ENCODE data around the gene PNKD. TPM values are rescaled to one million over a fixed set of nuclear protein-coding genes. Genes with fewer than 3 reads are reported as not detected.

The PNKD gene
- total RNA-seq, 1 donor from 2014 or later: 45.0 TPM

- H3K4me1 Mint-ChIP-seq (ENCODE audit: unreplicated experiment): peaks cover 31% of the 10 kb centered on the region
These were observed 23.6 kb downstream of the PNKD start for GRCh38 chr2:218293715-218294429.

GRCh38 chr2:218294430-218295022, 24.2 kb downstream of the PNKD start:
- Mint-ChIP-seq H3K4me3 (ENCODE audit: unreplicated experiment) (no peak overlapping the region), H3K27me3 (ENCODE audit: unreplicated experiment) (no peaks in the 10 kb centered on the region), H3K9me3 (ENCODE audit: unreplicated experiment) (no peaks in the 10 kb centered on the region), H3K36me3 (ENCODE audit: unreplicated experiment) (no peaks in the 10 kb centered on the region), H3K27ac (ENCODE audit: unreplicated experiment) (no peak overlapping the region), H3K4me1 (ENCODE audit: unreplicated experiment) (peaks cover 30% of the 10 kb centered on the region)
- no peak for DNase-seq (ENCODE audit: extremely low spot score, unreplicated experiment)
- no peak for TF ChIP-seq CTCF (IDR thresholded peaks at IDR 0.05)

More at GRCh38 chr2:218293715-218294429, 23.6 kb downstream of the PNKD start:
- H3K27me3 Mint-ChIP-seq (ENCODE audit: unreplicated experiment): no peaks in the 10 kb centered on the region
- DNase-seq (ENCODE audit: extremely low spot score, unreplicated experiment): no peak
- H3K9me3 Mint-ChIP-seq (ENCODE audit: unreplicated experiment): no peaks in the 10 kb centered on the region
- H3K27ac Mint-ChIP-seq (ENCODE audit: unreplicated experiment): no peak overlapping the region
- H3K4me3 Mint-ChIP-seq (ENCODE audit: unreplicated experiment): no peak overlapping the region
- no peak for TF ChIP-seq CTCF (IDR thresholded peaks at IDR 0.05)
- H3K36me3 Mint-ChIP-seq (ENCODE audit: unreplicated experiment): no peaks in the 10 kb centered on the region

- no peaks in the 10 kb centered on the region for H3K36me3 Mint-ChIP-seq (ENCODE audit: unreplicated experiment)
These were observed 24.7 kb downstream of the PNKD start for GRCh38 chr2:218295029-218295428.

GRCh38 chr2:218296200-218296599, 25.9 kb downstream of the PNKD start:
- Mint-ChIP-seq H3K27me3 (ENCODE audit: unreplicated experiment) (no peaks in the 10 kb centered on the region), H3K4me3 (ENCODE audit: unreplicated experiment) (no peak overlapping the region), H3K36me3 (ENCODE audit: unreplicated experiment) (no peaks in the 10 kb centered on the region), H3K4me1 (ENCODE audit: unreplicated experiment) (peaks cover 13% of the 10 kb centered on the region), H3K27ac (ENCODE audit: unreplicated experiment) (no peak overlapping the region), H3K9me3 (ENCODE audit: unreplicated experiment) (no peaks in the 10 kb centered on the region)
- TF ChIP-seq CTCF (IDR thresholded peaks at IDR 0.05): no peak
- no peak for DNase-seq (ENCODE audit: extremely low spot score, unreplicated experiment)

More at GRCh38 chr2:218295029-218295428, 24.7 kb downstream of the PNKD start:
- no peaks in the 10 kb centered on the region for H3K9me3 Mint-ChIP-seq (ENCODE audit: unreplicated experiment)
- H3K27ac Mint-ChIP-seq (ENCODE audit: unreplicated experiment): no peak overlapping the region
- DNase-seq (ENCODE audit: extremely low spot score, unreplicated experiment): no peak
- TF ChIP-seq CTCF (IDR thresholded peaks at IDR 0.05): no peak
- no peaks in the 10 kb centered on the region for H3K27me3 Mint-ChIP-seq (ENCODE audit: unreplicated experiment)
- no peak overlapping the region for H3K4me3 Mint-ChIP-seq (ENCODE audit: unreplicated experiment)
- H3K4me1 Mint-ChIP-seq (ENCODE audit: unreplicated experiment): peaks cover 25% of the 10 kb centered on the region

GRCh38 chr2:218296847-218297246, 26.5 kb downstream of the PNKD start:
- TF ChIP-seq CTCF (IDR thresholded peaks at IDR 0.05): no peak
- no peaks in the 10 kb centered on the region for H3K9me3 Mint-ChIP-seq (ENCODE audit: unreplicated experiment)
- H3K4me1 Mint-ChIP-seq (ENCODE audit: unreplicated experiment): peaks cover 8% of the 10 kb centered on the region
- no peaks in the 10 kb centered on the region for H3K27me3 Mint-ChIP-seq (ENCODE audit: unreplicated experiment)
- no peak overlapping the region for H3K27ac Mint-ChIP-seq (ENCODE audit: unreplicated experiment)
- no peak for DNase-seq (ENCODE audit: extremely low spot score, unreplicated experiment)
- no peaks in the 10 kb centered on the region for H3K36me3 Mint-ChIP-seq (ENCODE audit: unreplicated experiment)
- no peak overlapping the region for H3K4me3 Mint-ChIP-seq (ENCODE audit: unreplicated experiment)
